NB4 (cell line): ENCODE measurements around the gene SLC35G1.

Experiments used
- CTCF ChIP-seq: IDR thresholded peaks from one replicate; pipeline ENCODE4 v1.5.1; 2012; ENCODE audit warnings: low read depth, low read length
- MAX ChIP-seq: IDR thresholded peaks from 2 replicates; pipeline ENCODE4 v1.6.1; 2011; ENCODE audit warnings: low read depth, low read length
- POLR2A ChIP-seq: IDR thresholded peaks from 2 replicates; pipeline ENCODE4 v1.6.1; 2011; ENCODE audit warnings: mild to moderate bottlenecking; ENCODE audit not compliant: insufficient read length; ENCODE audit errors: extremely low read depth

- TF ChIP-seq MAX = no peak
- no peak for TF ChIP-seq POLR2A
- TF ChIP-seq CTCF = peak; percentile 57
These were observed 22.7 kb downstream of the SLC35G1 start for GRCh38 chr10:93916257-93917063.
